CD4-positive, alpha-beta T cell treated with Interleukin-4 for 1 hour (primary cell): ENCODE data around the gene LRRC37B.
"Not testable (repeated sequence)": the region's sequence is repeated elsewhere in the genome, so short reads cannot be mapped to it uniquely, and the experiment has no call there.

Source experiments
- DNase-seq, 2 donors: peaks; one replicate each; pipeline ENCODE4 v3.0.0-alpha.2; 2020 to 2022

LRRC37B gene

DNA sequence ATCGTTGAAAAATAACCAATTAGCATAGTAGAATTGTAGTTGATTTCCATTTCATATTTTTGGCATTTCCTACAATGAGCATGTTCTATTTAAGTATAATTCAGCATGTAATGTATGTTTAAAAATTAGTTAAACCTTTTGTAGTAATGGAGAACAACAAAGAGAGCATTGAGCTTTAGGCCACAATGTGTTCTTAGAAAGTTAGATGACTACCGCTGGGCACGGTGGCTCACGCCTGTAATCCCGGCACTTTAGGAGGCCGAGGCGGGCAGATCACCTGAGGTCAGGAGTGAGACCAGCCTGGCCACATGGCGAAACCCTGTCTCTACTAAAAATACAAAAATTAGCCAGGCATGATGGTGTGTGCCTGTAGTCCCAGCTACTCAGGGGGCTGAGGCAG, 93.1 kb downstream of the LRRC37B start:
- DNase-seq, result not testable (repeated sequence)

DNA sequence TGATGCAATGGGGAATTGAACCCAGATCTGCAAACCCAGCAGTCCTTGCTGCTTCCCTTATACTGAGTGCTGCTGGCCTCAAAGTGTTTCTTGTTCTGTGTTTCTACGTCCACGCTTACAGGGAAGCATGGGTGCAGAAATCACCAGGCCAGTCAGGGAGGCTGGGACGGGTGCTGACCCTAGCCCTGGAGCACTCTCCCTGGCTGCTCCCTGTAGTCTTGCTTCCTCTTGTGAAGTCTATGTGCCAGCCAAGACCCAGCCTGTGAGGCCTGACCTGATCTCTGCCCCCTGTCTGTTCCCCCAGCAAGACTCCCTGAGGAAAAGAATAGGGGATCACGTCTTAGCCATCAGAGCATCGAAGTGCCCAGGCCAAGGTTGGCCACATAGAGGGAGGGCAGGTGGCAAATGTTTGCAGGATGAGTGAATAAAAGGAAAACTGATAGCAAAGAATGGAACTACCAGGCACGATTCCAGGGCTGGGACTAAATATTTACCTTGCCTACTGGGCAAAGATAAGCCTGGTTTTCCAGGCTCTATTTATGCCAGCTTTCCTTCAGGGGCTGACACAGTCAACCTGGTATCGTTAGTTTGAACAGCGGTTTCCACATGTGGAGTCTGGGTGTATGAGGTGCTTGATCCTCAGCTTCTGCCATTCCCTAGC, 93.9 kb downstream of the LRRC37B start:
- DNase-seq, result no peak

DNA sequence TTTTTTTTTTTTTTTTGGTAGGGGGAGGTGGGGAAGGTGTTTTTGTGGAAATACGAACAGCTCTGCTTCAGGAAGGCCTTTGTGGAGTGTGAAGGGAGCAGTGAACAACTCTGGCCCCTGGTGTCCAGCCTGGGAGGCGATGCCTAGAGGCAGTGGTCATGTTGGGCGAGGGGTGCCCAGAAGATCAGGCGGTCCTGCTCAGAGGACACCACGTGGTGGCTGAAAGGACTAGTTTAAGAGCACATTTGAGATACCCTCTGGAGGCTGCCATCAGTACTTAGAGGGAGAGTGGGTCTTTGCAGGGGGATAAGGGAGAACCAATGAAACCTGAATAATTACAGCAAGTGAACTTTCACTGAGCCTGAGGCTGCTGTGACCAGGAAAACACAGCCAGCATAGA, 95.0 kb downstream of the LRRC37B start:
- no peak for DNase-seq

DNA sequence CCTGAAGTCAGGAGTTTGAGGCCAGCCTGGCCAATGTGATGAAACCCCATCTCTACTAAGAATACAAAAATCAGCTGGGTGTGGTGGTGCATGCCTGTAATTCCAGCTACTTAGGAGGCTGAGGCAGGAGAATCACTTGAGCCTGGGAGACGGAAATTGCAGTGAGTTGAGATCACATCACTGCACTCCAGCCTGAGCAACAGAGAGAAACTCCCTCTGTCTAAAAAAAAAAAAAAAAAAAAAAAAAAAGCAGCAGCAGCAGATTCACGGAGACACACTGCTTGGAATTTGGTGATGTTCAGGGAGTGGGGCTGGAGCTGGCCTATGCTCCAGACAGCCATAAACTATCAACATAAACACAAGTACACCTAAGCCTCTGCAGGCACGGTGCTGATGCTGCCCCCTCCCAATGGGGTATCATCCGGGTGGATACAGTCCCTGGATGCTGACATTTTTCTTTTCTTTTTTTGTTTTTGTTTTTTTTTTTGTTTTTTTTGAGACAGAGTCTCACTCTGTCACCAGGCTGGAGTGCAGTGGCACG, 95.5 kb downstream of the LRRC37B start:
- no peak for DNase-seq
